ENCODE results near the gene ZNF609.
"Not testable (repeated sequence)": the region's sequence is repeated elsewhere in the genome, so short reads cannot be mapped to it uniquely, and the experiment has no call there.

ZNF609 gene

GRCh38 chr15:64478863-64479262 is 18.5 kb downstream of the ZNF609 start:
- DNase-seq (ENCODE audit: insufficient read length) (no peak), FAIRE-seq (no peak)
- TF ChIP-seq POLR2A (IDR thresholded peaks at IDR 0.05; ENCODE audit: low read depth, low read length): no peak
- TF ChIP-seq POLR2AphosphoS5 (IDR thresholded peaks at IDR 0.05; ENCODE audit: low read depth, low read length): no peak
- TF ChIP-seq TAF1 (IDR thresholded peaks at IDR 0.05; ENCODE audit: borderline replicate concordance, low read depth, low read length): no peak

GRCh38 chr15:64480891-64481290 is 20.5 kb downstream of the ZNF609 start:
- no peak for DNase-seq (ENCODE audit: insufficient read length)
- TF ChIP-seq POLR2A (IDR thresholded peaks at IDR 0.05; ENCODE audit: low read depth, low read length) (no peak), POLR2AphosphoS5 (IDR thresholded peaks at IDR 0.05; ENCODE audit: low read depth, low read length) (no peak), TAF1 (IDR thresholded peaks at IDR 0.05; ENCODE audit: borderline replicate concordance, low read depth, low read length) (no peak)
- FAIRE-seq: no peak

- FAIRE-seq (no peak), DNase-seq (ENCODE audit: insufficient read length) (no peak)
- TF ChIP-seq POLR2AphosphoS5 (IDR thresholded peaks at IDR 0.05; ENCODE audit: low read depth, low read length) (no peak), TAF1 (IDR thresholded peaks at IDR 0.05; ENCODE audit: borderline replicate concordance, low read depth, low read length) (no peak), POLR2A (IDR thresholded peaks at IDR 0.05; ENCODE audit: low read depth, low read length) (no peak)
Measured at GRCh38 chr15:64483749-64484148, 23.4 kb downstream of the ZNF609 start.

GRCh38 chr15:64485796-64486195 is 25.4 kb downstream of the ZNF609 start:
- DNase-seq (ENCODE audit: insufficient read length) (no peak), FAIRE-seq (no peak)
- TF ChIP-seq POLR2A (IDR thresholded peaks at IDR 0.05; ENCODE audit: low read depth, low read length) (no peak), POLR2AphosphoS5 (IDR thresholded peaks at IDR 0.05; ENCODE audit: low read depth, low read length) (no peak), TAF1 (IDR thresholded peaks at IDR 0.05; ENCODE audit: borderline replicate concordance, low read depth, low read length) (no peak)

GRCh38 chr15:64490598-64491259 is 30.4 kb downstream of the ZNF609 start:
- no peak for DNase-seq (ENCODE audit: insufficient read length)
- FAIRE-seq: no peak
- no peak for TF ChIP-seq POLR2AphosphoS5 (IDR thresholded peaks at IDR 0.05; ENCODE audit: low read depth, low read length)
- no peak for TF ChIP-seq POLR2A (IDR thresholded peaks at IDR 0.05; ENCODE audit: low read depth, low read length)

GRCh38 chr15:64493641-64494040 is 33.3 kb downstream of the ZNF609 start:
- TF ChIP-seq POLR2AphosphoS5 (IDR thresholded peaks at IDR 0.05; ENCODE audit: low read depth, low read length) (no peak), POLR2A (IDR thresholded peaks at IDR 0.05; ENCODE audit: low read depth, low read length) (no peak), TAF1 (IDR thresholded peaks at IDR 0.05; ENCODE audit: borderline replicate concordance, low read depth, low read length) (no peak)
- FAIRE-seq (no peak), DNase-seq (ENCODE audit: insufficient read length) (no peak)

GRCh38 chr15:64495968-64496367 is 35.6 kb downstream of the ZNF609 start:
- not testable (repeated sequence) for FAIRE-seq; DNase-seq (ENCODE audit: insufficient read length)

GRCh38 chr15:64500695-64501395 is 40.5 kb downstream of the ZNF609 start:
- DNase-seq (ENCODE audit: insufficient read length): no peak
- TF ChIP-seq POLR2AphosphoS5 (IDR thresholded peaks at IDR 0.05; ENCODE audit: low read depth, low read length) (no peak), POLR2A (IDR thresholded peaks at IDR 0.05; ENCODE audit: low read depth, low read length) (no peak), TAF1 (IDR thresholded peaks at IDR 0.05; ENCODE audit: borderline replicate concordance, low read depth, low read length) (no peak)
- no peak for FAIRE-seq

GRCh38 chr15:64501396-64501715 is 41.0 kb downstream of the ZNF609 start:
- no peak for TF ChIP-seq POLR2AphosphoS5 (IDR thresholded peaks at IDR 0.05; ENCODE audit: low read depth, low read length)
- TF ChIP-seq POLR2A (IDR thresholded peaks at IDR 0.05; ENCODE audit: low read depth, low read length): no peak
- TF ChIP-seq TAF1 (IDR thresholded peaks at IDR 0.05; ENCODE audit: borderline replicate concordance, low read depth, low read length): no peak
- DNase-seq (ENCODE audit: insufficient read length) (no peak), FAIRE-seq (no peak)

GRCh38 chr15:64502151-64502550 is 41.8 kb downstream of the ZNF609 start:
- TF ChIP-seq POLR2A (IDR thresholded peaks at IDR 0.05; ENCODE audit: low read depth, low read length): no peak
- TF ChIP-seq TAF1 (IDR thresholded peaks at IDR 0.05; ENCODE audit: borderline replicate concordance, low read depth, low read length): no peak
- no peak for TF ChIP-seq POLR2AphosphoS5 (IDR thresholded peaks at IDR 0.05; ENCODE audit: low read depth, low read length)
- DNase-seq (ENCODE audit: insufficient read length) (no peak), FAIRE-seq (no peak)

- DNase-seq (ENCODE audit: insufficient read length) (no peak), FAIRE-seq (no peak)
- TF ChIP-seq POLR2AphosphoS5 (IDR thresholded peaks at IDR 0.05; ENCODE audit: low read depth, low read length): no peak
- TF ChIP-seq POLR2A (IDR thresholded peaks at IDR 0.05; ENCODE audit: low read depth, low read length): no peak
- TF ChIP-seq TAF1 (IDR thresholded peaks at IDR 0.05; ENCODE audit: borderline replicate concordance, low read depth, low read length): no peak
Measured at GRCh38 chr15:64502551-64502950, 42.2 kb downstream of the ZNF609 start.

- TF ChIP-seq POLR2A (IDR thresholded peaks at IDR 0.05; ENCODE audit: low read depth, low read length) (no peak), POLR2AphosphoS5 (IDR thresholded peaks at IDR 0.05; ENCODE audit: low read depth, low read length) (no peak), TAF1 (IDR thresholded peaks at IDR 0.05; ENCODE audit: borderline replicate concordance, low read depth, low read length) (no peak)
- no peak for DNase-seq (ENCODE audit: insufficient read length)
- no peak for FAIRE-seq
Measured at GRCh38 chr15:64503197-64503596, 42.8 kb downstream of the ZNF609 start.

Data from GM12892 (cell line).